ENCODE data around the gene ZC3H8.
"Not testable (repeated sequence)": the region's sequence is repeated elsewhere in the genome, so short reads cannot be mapped to it uniquely, and the experiment has no call there.

ZC3H8 gene

GRCh38 chr2:112254466-112255240, at the start of gene ZC3H8:
Gene ZC3H8, minus strand, starts transcription at chr2:112255042. Its CDS starts 61 bp downstream, at chr2:112254981.
- DNase-seq, result peak; percentile 94

GRCh38 chr2:112304298-112304941, 49.6 kb upstream of the ZC3H8 start:
- no peak for DNase-seq

- DNase-seq, result no peak
Observed at GRCh38 chr2:112301973-112302372, 47.1 kb upstream of the ZC3H8 start.

- no peak for DNase-seq
Observed at GRCh38 chr2:112301171-112301584, 46.3 kb upstream of the ZC3H8 start.

- DNase-seq, result no peak
Observed at GRCh38 chr2:112296407-112296806, 41.6 kb upstream of the ZC3H8 start.

- no peak for DNase-seq
Observed at GRCh38 chr2:112295407-112296078, 40.7 kb upstream of the ZC3H8 start.

- no peak for DNase-seq
Observed at GRCh38 chr2:112293636-112294401, 39.0 kb upstream of the ZC3H8 start.

- no peak for DNase-seq
Observed at GRCh38 chr2:112290648-112291047, 35.8 kb upstream of the ZC3H8 start.

- no peak for DNase-seq
Observed at GRCh38 chr2:112290088-112290487, 35.2 kb upstream of the ZC3H8 start.

- DNase-seq, result not testable (repeated sequence)
Observed at GRCh38 chr2:112283535-112283934, 28.7 kb upstream of the ZC3H8 start.

- not testable (repeated sequence) for DNase-seq
Observed at GRCh38 chr2:112282066-112282465, 27.2 kb upstream of the ZC3H8 start.

- DNase-seq, result no peak
Observed at GRCh38 chr2:112277596-112278220, 22.9 kb upstream of the ZC3H8 start.

GRCh38 chr2:112276954-112277353, 22.1 kb upstream of the ZC3H8 start:
- no peak for DNase-seq

- DNase-seq, result peak; percentile 94
Observed at GRCh38 chr2:112275887-112276773, 21.3 kb upstream of the ZC3H8 start.

GRCh38 chr2:112275311-112275886, 20.6 kb upstream of the ZC3H8 start, which contains the start of gene ZC3H6:
Gene ZC3H6, plus strand, starts transcription at chr2:112275597. Its CDS starts 398 bp downstream, at chr2:112275995.
- peak; percentile 99 for DNase-seq

- no peak for DNase-seq
Observed at GRCh38 chr2:112273349-112273748, 18.5 kb upstream of the ZC3H8 start.

GRCh38 chr2:112272669-112273068, 17.8 kb upstream of the ZC3H8 start:
- no peak for DNase-seq

GRCh38 chr2:112268547-112268946, 13.7 kb upstream of the ZC3H8 start:
- DNase-seq, result no peak

GRCh38 chr2:112262876-112263275, 8.0 kb upstream of the ZC3H8 start:
- no peak for DNase-seq

GRCh38 chr2:112260295-112260625, 5.4 kb upstream of the ZC3H8 start:
- DNase-seq, result no peak
